Chondrocyte (in vitro differentiated cells): ENCODE results near the gene CRISPLD2. TPM values are rescaled to one million over a fixed set of nuclear protein-coding genes. Genes with fewer than 3 reads are reported as not detected.

ENCODE experiments used
- DNase-seq: peaks from one replicate; pipeline ENCODE4 v3.0.0; 2021; ENCODE audit warnings: mixed read lengths, low spot score
- H3K27ac Mint-ChIP-seq: one replicate; pipeline ENCODE4 v1.8.0; 2021; ENCODE audit warnings: mild to moderate bottlenecking, moderate library complexity, mixed read lengths; ENCODE audit not compliant: unreplicated experiment
- H3K27me3 Mint-ChIP-seq: 2 replicates; pipeline ENCODE4 v1.8.0; 2021; ENCODE audit warnings: low read depth, mixed read lengths
- H3K36me3 Mint-ChIP-seq: 2 replicates; pipeline ENCODE4 v1.8.0; 2021; ENCODE audit warnings: low read depth, mixed read lengths
- H3K4me1 Mint-ChIP-seq: 2 replicates; pipeline ENCODE4 v1.8.0; 2021; ENCODE audit warnings: low read depth, mild to moderate bottlenecking, mixed read lengths
- H3K4me3 Mint-ChIP-seq: one replicate; pipeline ENCODE4 v1.8.0; 2021; ENCODE audit warnings: mild to moderate bottlenecking, moderate library complexity, mixed read lengths; ENCODE audit not compliant: unreplicated experiment
- H3K9me3 Mint-ChIP-seq: 2 replicates; pipeline ENCODE4 v1.8.0; 2021; ENCODE audit warnings: low read depth, mixed read lengths
- total RNA-seq: library from RNA; stranded (reverse); gene quantifications from 3 replicates; pipeline ENCODE4 v1.2.1, GENCODE V29; 2021
- TF ChIP-seq, protein P1 (sequence below): fragments of 200-600 bp; sonication (generic); IDR thresholded peaks from 2 replicates; pipeline ENCODE4 v1.5.0; 2021; ENCODE audit warnings: antibody characterized with exemption, mild to moderate bottlenecking, moderate library complexity

Gene CRISPLD2
- total RNA-seq, 1 donor from 2014 or later: 12.1 TPM

- peaks cover 12% of the 10 kb centered on the region for H3K27me3 Mint-ChIP-seq
- DNase-seq: no peak
- H3K9me3 Mint-ChIP-seq: no peaks in the 10 kb centered on the region
- H3K36me3 Mint-ChIP-seq: no peaks in the 10 kb centered on the region
- H3K27ac Mint-ChIP-seq: no peak overlapping the region
- TF ChIP-seq, protein P1, sequence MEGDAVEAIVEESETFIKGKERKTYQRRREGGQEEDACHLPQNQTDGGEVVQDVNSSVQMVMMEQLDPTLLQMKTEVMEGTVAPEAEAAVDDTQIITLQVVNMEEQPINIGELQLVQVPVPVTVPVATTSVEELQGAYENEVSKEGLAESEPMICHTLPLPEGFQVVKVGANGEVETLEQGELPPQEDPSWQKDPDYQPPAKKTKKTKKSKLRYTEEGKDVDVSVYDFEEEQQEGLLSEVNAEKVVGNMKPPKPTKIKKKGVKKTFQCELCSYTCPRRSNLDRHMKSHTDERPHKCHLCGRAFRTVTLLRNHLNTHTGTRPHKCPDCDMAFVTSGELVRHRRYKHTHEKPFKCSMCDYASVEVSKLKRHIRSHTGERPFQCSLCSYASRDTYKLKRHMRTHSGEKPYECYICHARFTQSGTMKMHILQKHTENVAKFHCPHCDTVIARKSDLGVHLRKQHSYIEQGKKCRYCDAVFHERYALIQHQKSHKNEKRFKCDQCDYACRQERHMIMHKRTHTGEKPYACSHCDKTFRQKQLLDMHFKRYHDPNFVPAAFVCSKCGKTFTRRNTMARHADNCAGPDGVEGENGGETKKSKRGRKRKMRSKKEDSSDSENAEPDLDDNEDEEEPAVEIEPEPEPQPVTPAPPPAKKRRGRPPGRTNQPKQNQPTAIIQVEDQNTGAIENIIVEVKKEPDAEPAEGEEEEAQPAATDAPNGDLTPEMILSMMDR: no peak
- H3K4me1 Mint-ChIP-seq: peaks cover 15% of the 10 kb centered on the region
- no peak overlapping the region for H3K4me3 Mint-ChIP-seq
Observed at GRCh38 chr16:84807776-84808175, 12.0 kb upstream of the CRISPLD2 start.

GRCh38 chr16:84808826-84809225 lies 11.0 kb upstream of the CRISPLD2 start:
- Mint-ChIP-seq H3K9me3 (no peaks in the 10 kb centered on the region), H3K4me1 (peaks cover 15% of the 10 kb centered on the region), H3K27ac (no peak overlapping the region), H3K27me3 (peaks cover 20% of the 10 kb centered on the region), H3K4me3 (no peak overlapping the region), H3K36me3 (no peaks in the 10 kb centered on the region)
- no peak for DNase-seq
- TF ChIP-seq, protein P1: no peak

DNA sequence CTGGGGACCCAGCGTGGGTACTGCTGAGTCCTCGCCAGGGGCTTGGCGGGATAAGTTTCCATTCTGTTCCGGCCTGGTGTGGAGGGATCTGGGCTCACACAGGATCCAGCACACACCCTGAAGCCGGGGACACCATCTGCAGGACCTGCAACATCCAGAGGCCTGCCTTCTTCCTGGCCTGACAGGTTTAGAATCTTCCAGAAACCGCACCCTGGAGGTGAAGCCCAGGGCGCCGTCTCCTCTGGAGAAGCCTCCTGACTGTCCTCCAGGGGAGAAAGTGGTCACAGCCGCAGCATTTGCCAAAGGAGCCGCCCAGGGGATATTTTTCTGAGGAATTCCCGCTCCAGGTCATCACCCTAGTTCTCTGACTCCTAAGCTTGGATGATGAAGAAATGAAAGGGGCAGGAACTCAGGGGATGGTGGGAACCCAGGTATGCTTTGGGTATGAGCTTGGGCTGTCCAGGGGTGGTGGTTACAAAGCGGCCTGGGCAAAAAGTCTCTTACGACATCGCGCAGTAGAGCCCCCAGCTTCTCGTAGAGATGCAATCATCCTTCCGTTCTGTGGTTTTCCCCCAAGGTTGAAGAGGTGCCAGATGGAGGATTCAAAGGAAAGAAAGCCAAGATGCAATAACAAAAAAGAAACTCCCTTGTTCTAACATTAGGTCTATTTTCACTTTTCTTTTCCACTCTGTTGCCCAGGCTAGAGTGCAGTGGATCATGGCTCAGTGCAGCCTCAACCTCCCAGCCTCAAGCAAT lies 9.1 kb upstream of the CRISPLD2 start:
- TF ChIP-seq, protein P1: no peak
- no peak for DNase-seq
- Mint-ChIP-seq H3K9me3 (no peaks in the 10 kb centered on the region), H3K27me3 (peaks cover 28% of the 10 kb centered on the region), H3K4me3 (no peak overlapping the region), H3K36me3 (no peaks in the 10 kb centered on the region), H3K27ac (no peak overlapping the region), H3K4me1 (peaks cover 15% of the 10 kb centered on the region)

- no peak for DNase-seq
- Mint-ChIP-seq H3K4me1 (peaks cover 8% of the 10 kb centered on the region), H3K36me3 (no peaks in the 10 kb centered on the region), H3K27ac (no peak overlapping the region), H3K27me3 (peaks cover 28% of the 10 kb centered on the region), H3K4me3 (no peak overlapping the region), H3K9me3 (no peaks in the 10 kb centered on the region)
- TF ChIP-seq, protein P1: no peak
Observed at GRCh38 chr16:84811529-84811928, 8.3 kb upstream of the CRISPLD2 start.

GRCh38 chr16:84813141-84813934 lies 6.4 kb upstream of the CRISPLD2 start:
- H3K4me1 Mint-ChIP-seq: no peaks in the 10 kb centered on the region
- H3K27ac Mint-ChIP-seq: no peak overlapping the region
- H3K36me3 Mint-ChIP-seq: no peaks in the 10 kb centered on the region
- no peak overlapping the region for H3K4me3 Mint-ChIP-seq
- peaks cover 28% of the 10 kb centered on the region for H3K27me3 Mint-ChIP-seq
- TF ChIP-seq, protein P1: no peak
- H3K9me3 Mint-ChIP-seq: no peaks in the 10 kb centered on the region
- DNase-seq: no peak
